Liver (tissue), 3 donors: ENCODE data around the gene TEX14.

ENCODE experiments used
- ATF3 ChIP-seq: IDR thresholded peaks from 2 replicates; pipeline ENCODE4 v1.6.1; 2016; ENCODE audit warnings: antibody characterized with exemption
- CTCF ChIP-seq: fragments of 150-350 bp; IDR thresholded peaks from 2 replicates; pipeline ENCODE4 v1.5.1; 2017; ENCODE audit warnings: improper control_type of control experiment, low read depth, low read length; ENCODE audit not compliant: missing input control
- FOXA1 ChIP-seq: IDR thresholded peaks from 2 replicates; pipeline ENCODE4 v1.6.1; 2016; ENCODE audit warnings: antibody characterized with exemption
- GABPA ChIP-seq, 2 donors: IDR thresholded peaks in 1 of 2; conservative IDR thresholded peaks in 1 of 2; 2 replicates each; pipeline ENCODE4 v1.6.1; 2016; ENCODE audit warnings: antibody characterized with exemption in 2 of 2, mild to moderate bottlenecking in 1 of 2, moderate library complexity in 1 of 2
- HNF4A ChIP-seq, 2 donors: conservative IDR thresholded peaks; 2 replicates each; pipeline ENCODE4 v1.6.1; 2016; ENCODE audit warnings: antibody characterized with exemption in 2 of 2, mild to moderate bottlenecking in 2 of 2
- HNF4G ChIP-seq: IDR thresholded peaks from 2 replicates; pipeline ENCODE4 v1.6.1; 2016; ENCODE audit warnings: antibody characterized with exemption
- JUND ChIP-seq, 2 donors: IDR thresholded peaks; 2 replicates each; pipeline ENCODE4 v1.6.1; 2016; ENCODE audit warnings: antibody characterized with exemption in 2 of 2
- MAX ChIP-seq: IDR thresholded peaks from 2 replicates; pipeline ENCODE4 v1.6.1; 2016; ENCODE audit warnings: antibody characterized with exemption
- NR2F2 ChIP-seq: IDR thresholded peaks from 2 replicates; pipeline ENCODE4 v1.6.1; 2016; ENCODE audit warnings: antibody characterized with exemption
- REST ChIP-seq: IDR thresholded peaks from 2 replicates; pipeline ENCODE4 v1.6.1; 2016; ENCODE audit warnings: antibody characterized with exemption, mild to moderate bottlenecking
- RXRA ChIP-seq, 2 donors: IDR thresholded peaks; 2 replicates each; pipeline ENCODE4 v1.6.1; 2017 to 2018; ENCODE audit warnings: antibody characterized with exemption in 2 of 2, mild to moderate bottlenecking in 1 of 2
- SP1 ChIP-seq: IDR thresholded peaks from 2 replicates; pipeline ENCODE4 v1.6.1; 2018; ENCODE audit warnings: antibody characterized with exemption, mild to moderate bottlenecking
- TAF1 ChIP-seq: conservative IDR thresholded peaks from 2 replicates; pipeline ENCODE4 v1.6.1; 2016; ENCODE audit warnings: antibody characterized with exemption, mild to moderate bottlenecking
- YY1 ChIP-seq: IDR thresholded peaks from 2 replicates; pipeline ENCODE4 v1.6.1; 2016; ENCODE audit warnings: antibody characterized with exemption, mild to moderate bottlenecking
- donor health status: healthy.
- donor health status: healthy.

- TF ChIP-seq CTCF (no peak), FOXA1 (no peak), GABPA (IDR thresholded peaks at IDR 0.05 in 1 of 2, conservative IDR thresholded peaks at IDR 0.05 in 1 of 2) (no peak), HNF4G (no peak), RXRA (IDR thresholded peaks at IDR 0.05) (no peak), TAF1 (no peak), SP1 (no peak), REST (no peak), YY1 (no peak), HNF4A (conservative IDR thresholded peaks at IDR 0.05) (no peak), MAX (no peak), NR2F2 (no peak), ATF3 (no peak), JUND (IDR thresholded peaks at IDR 0.05) (no peak)
Measured at GRCh38 chr17:58533616-58534188, 158.1 kb downstream of the TEX14 start.
